ENCODE results near the gene TYROBP.

GRCh38 chr19:35913589-35913988, 5.5 kb upstream of the TYROBP start:
- TF ChIP-seq CTCF (conservative IDR thresholded peaks at IDR 0.05 in 1 of 2, IDR thresholded peaks at IDR 0.05 in 1 of 2; ENCODE audit: low read depth in 1 of 2, low read length in 2 of 2) = no peak
- TF ChIP-seq EZH2 (IDR thresholded peaks at IDR 0.05; ENCODE audit: low read length, missing control alignments) = no peak
